Lung (tissue), 12 donors: ENCODE measurements around the gene SEMA6B. TPM values are rescaled to one million over a fixed set of nuclear protein-coding genes. Genes with fewer than 3 reads are reported as not detected.

ENCODE experiments used
- ATAC-seq: fragments of 200-7000 bp; cut with Tn5 transposase; one replicate; pipeline ENCODE4 v1.9.1; 2020; ENCODE audit warnings: moderate number of reproducible peaks; ENCODE audit not compliant: insufficient read depth, low FRiP score
- DNase-seq, 3 donors: peaks; one replicate each; pipeline ENCODE4 v3.0.0-alpha.2; 2013 to 2017
- H3K27ac ChIP-seq, 2 donors: one replicate each; pipeline ENCODE4 v1.5.1; 2013; ENCODE audit warnings: mild to moderate bottlenecking in 2 of 2, moderate library complexity in 2 of 2, control low read depth in 1 of 2, inconsistent platforms in 1 of 2, low read depth in 1 of 2, low read length in 1 of 2
- H3K27me3 ChIP-seq, 3 donors: one replicate each; pipeline ENCODE4 v1.5.1; 2013; ENCODE audit warnings: low read length in 2 of 3; ENCODE audit not compliant: control insufficient read depth in 3 of 3, insufficient read depth in 3 of 3
- H3K36me3 ChIP-seq, 4 donors: one replicate each; pipeline ENCODE4 v1.5.1; 2013; ENCODE audit warnings: low read length in 4 of 4, mild to moderate bottlenecking in 1 of 4, moderate library complexity in 1 of 4; ENCODE audit not compliant: control insufficient read depth in 4 of 4, insufficient read depth in 4 of 4
- H3K4me1 ChIP-seq, 5 donors: one replicate each; pipeline ENCODE4 v1.5.1; 2013; ENCODE audit warnings: low read length in 5 of 5, mild to moderate bottlenecking in 2 of 5, moderate library complexity in 1 of 5; ENCODE audit not compliant: control insufficient read depth in 5 of 5, insufficient read depth in 5 of 5
- H3K4me3 ChIP-seq: one replicate; pipeline ENCODE4 v1.5.1; 2013; ENCODE audit warnings: mild to moderate bottlenecking, control low read depth, moderate library complexity
- H3K9ac ChIP-seq, 2 donors: one replicate each; pipeline ENCODE4 v1.5.1; 2013; ENCODE audit warnings: low read length in 2 of 2, control low read depth in 1 of 2; ENCODE audit not compliant: insufficient read depth in 1 of 2
- H3K9me3 ChIP-seq, 4 donors: one replicate each; pipeline ENCODE4 v1.5.1; 2013; ENCODE audit warnings: low read length in 3 of 4, mild to moderate bottlenecking in 1 of 4, moderate library complexity in 1 of 4; ENCODE audit not compliant: control insufficient read depth in 4 of 4, insufficient read depth in 3 of 4
- CTCF ChIP-seq: IDR thresholded peaks from 2 replicates; pipeline ENCODE4 v1.5.1; 2012; ENCODE audit warnings: mild to moderate bottlenecking; ENCODE audit errors: control extremely low read depth, extremely low read depth
- WGBS, 2 donors: extraction: QIAGEN DNeasy Blood & Tissue Kit; methylation state at CpG; one replicate each; pipeline ENCODE4 v1.1.7; 2013; 5-methylcytosine and 5-hydroxymethylcytosine counted together
- polyA plus RNA-seq, 2 donors: library from polyadenylated mRNA; stranded (reverse); fragments of 200-250 nt; gene quantifications; one replicate each; pipeline ENCODE4 v1.2.1, GENCODE V29; 2013
- total RNA-seq, 2 donors: library from RNA; depleted of rRNA in 1 of 2; stranded (reverse); fragments of >200 nt in 1 of 2; gene quantifications; one replicate each; pipeline ENCODE4 v1.2.1, GENCODE V29; 2014 to 2021
- donor health status: control.
- donor health status: control.
- donor health status: Bipolar disorder and iron deficiency.
- donor health status: healthy.
- donor health status: DM: yes; HTN: yes; CAD: no.

SEMA6B gene
- total and polyA plus RNA-seq, 4 donors: 3.2 to 38.5 (median 20.1) TPM

- Histone ChIP-seq H3K4me1 (no peaks in the 10 kb centered on the region), H3K9me3 (no peaks in the 10 kb centered on the region), H3K27ac (no peak overlapping the region), H3K4me3 (no peak overlapping the region), H3K9ac (no peak overlapping the region), H3K36me3 (peaks cover 0 to 72% (median 7%) of the 10 kb centered on the region in 4 donors), H3K27me3 (no peaks in the 10 kb centered on the region)
- DNase-seq: no peak
- no peak for ATAC-seq
- WGBS, 2 donors: 92 to 95% methylated on average over 25 of the region's 25 CpGs
- no peak for TF ChIP-seq CTCF
Measured at GRCh38 chr19:4501691-4502090, 57.8 kb downstream of the SEMA6B start.

GRCh38 chr19:4500841-4501591 lies 58.5 kb downstream of the SEMA6B start:
- TF ChIP-seq CTCF: no peak
- Histone ChIP-seq H3K9ac (no peak overlapping the region), H3K36me3 (peaks cover 0 to 79% (median 6%) of the 10 kb centered on the region in 4 donors), H3K4me3 (no peak overlapping the region), H3K27ac (no peak overlapping the region), H3K9me3 (no peaks in the 10 kb centered on the region), H3K4me1 (no peaks in the 10 kb centered on the region), H3K27me3 (no peaks in the 10 kb centered on the region)
- 93 to 95% methylated on average over 29 of the region's 29 CpGs for WGBS, 2 donors
- no peak for ATAC-seq
- DNase-seq: no peak

- H3K4me1 ChIP-seq: no peaks in the 10 kb centered on the region
- DNase-seq: no peak
- H3K9me3 ChIP-seq: no peaks in the 10 kb centered on the region
- H3K36me3 ChIP-seq: peaks cover 0 to 84% (median 8%) of the 10 kb centered on the region in 4 donors
- no peak for ATAC-seq
- TF ChIP-seq CTCF: no peak
- H3K4me3 ChIP-seq: no peak overlapping the region
- no peak overlapping the region for H3K9ac ChIP-seq
- no peaks in the 10 kb centered on the region for H3K27me3 ChIP-seq
- no peak overlapping the region for H3K27ac ChIP-seq
- WGBS, 2 donors: 91 to 96% methylated on average over 15 of the region's 15 CpGs
Measured at GRCh38 chr19:4499855-4500254, 59.6 kb downstream of the SEMA6B start.
